CD8-positive, alpha-beta memory T cell (primary cell): Measurements from ENCODE around the gene STK35. TPM values are rescaled to one million over a fixed set of nuclear protein-coding genes. Genes with fewer than 3 reads are reported as not detected.
"Not testable (repeated sequence)": the region's sequence is repeated elsewhere in the genome, so short reads cannot be mapped to it uniquely, and the experiment has no call there.

Experiments
- CTCF ChIA-PET: fragments of 350-600 bp; sonication (Branson Sonifier 250); formaldehyde crosslinking; loops from one replicate; lab custom pipeline; 2021; ENCODE audit warnings: antibody characterized with exemption; lab: Charles Lee
- POLR2A ChIA-PET: fragments of 350-600 bp; sonication (Branson Sonifier 250); formaldehyde crosslinking; loops from one replicate; lab custom pipeline; 2021; ENCODE audit warnings: antibody characterized with exemption; lab: Charles Lee
- DNase-seq, 5 donors: peaks; one replicate each; pipeline versions ENCODE4 v3.0.0 to v3.0.0-alpha.2; 2020 to 2022; ENCODE audit warnings: mixed read lengths in 1 of 5
- H3K27ac ChIP-seq: one replicate; pipeline ENCODE4 v1.7.0; 2013; ENCODE audit warnings: low read depth, mild to moderate bottlenecking, low read length, moderate library complexity
- H3K27me3 ChIP-seq: 2 replicates; pipeline ENCODE4 v1.7.0; 2013; ENCODE audit warnings: low read length, mild to moderate bottlenecking; ENCODE audit not compliant: insufficient read depth, poor library complexity, severe bottlenecking
- H3K36me3 ChIP-seq: 2 replicates; pipeline ENCODE4 v1.7.0; 2013; ENCODE audit warnings: mild to moderate bottlenecking, low read length, moderate library complexity; ENCODE audit not compliant: insufficient read depth
- H3K4me1 ChIP-seq: 2 replicates; pipeline ENCODE4 v1.7.0; 2013; ENCODE audit warnings: mild to moderate bottlenecking, low read length, moderate library complexity; ENCODE audit not compliant: insufficient read depth
- H3K4me3 ChIP-seq: 2 replicates; pipeline ENCODE4 v1.7.0; 2013; ENCODE audit warnings: mild to moderate bottlenecking, low read length
- H3K9me3 ChIP-seq: 2 replicates; pipeline ENCODE4 v1.7.0; 2013; ENCODE audit warnings: mild to moderate bottlenecking, low read length
- H3K27ac Mint-ChIP-seq, 8 donors: one replicate each; pipeline ENCODE4 v1.8.0; 2020 to 2021; ENCODE audit warnings: mixed read lengths in 8 of 8, mild to moderate bottlenecking in 6 of 8, inconsistent platforms in 3 of 8, moderate library complexity in 3 of 8
- H3K27me3 Mint-ChIP-seq, 2 donors: one replicate each; pipeline ENCODE4 v1.8.0; 2020 to 2021; ENCODE audit warnings: mixed read lengths in 2 of 2, mild to moderate bottlenecking in 1 of 2, moderate library complexity in 1 of 2
- H3K36me3 Mint-ChIP-seq, 3 donors: one replicate each; pipeline ENCODE4 v1.8.0; 2020 to 2021; ENCODE audit warnings: mixed read lengths in 3 of 3, inconsistent platforms in 1 of 3, mild to moderate bottlenecking in 1 of 3
- H3K4me1 Mint-ChIP-seq, 3 donors: one replicate each; pipeline ENCODE4 v1.8.0; 2020 to 2021; ENCODE audit warnings: mixed read lengths in 3 of 3, inconsistent platforms in 1 of 3, mild to moderate bottlenecking in 1 of 3
- H3K4me3 Mint-ChIP-seq, 7 donors: one replicate each; pipeline ENCODE4 v1.8.0; 2020 to 2021; ENCODE audit warnings: mixed read lengths in 7 of 7, mild to moderate bottlenecking in 6 of 7, moderate library complexity in 4 of 7, inconsistent platforms in 2 of 7
- H3K9me3 Mint-ChIP-seq, 5 donors: one replicate each; pipeline ENCODE4 v1.8.0; 2020 to 2022; ENCODE audit warnings: mixed read lengths in 5 of 5, mild to moderate bottlenecking in 3 of 5, moderate library complexity in 2 of 5, inconsistent platforms in 1 of 5
- polyA plus RNA-seq: library from polyadenylated mRNA; unstranded; fragments of 300-500 nt; fragmentation: Illumina TruSeq; gene quantifications from one replicate; pipeline ENCODE4 v1.2.3, GENCODE V29; 2021
- total RNA-seq, 2 experiments: library from RNA; stranded (reverse); gene quantifications; one replicate each; pipeline ENCODE4 v1.2.3, GENCODE V29; 2021

STK35 gene
- total and polyA plus RNA-seq, 3 experiments from 2014 or later = 5.5 to 21.4 (median 21.1) TPM

- ChIA-PET POLR2A (no interaction called here), CTCF (interaction anchor here (1.2 kb wide), 1 partner anchor 11 kb away, joined by 3 read pairs; no protein-coding TSS in a partner anchor)
- H3K4me3 ChIP-seq = no peak overlapping the region
- Mint-ChIP-seq H3K27ac (no peak overlapping the region), H3K4me3 (no peak overlapping the region), H3K9me3 (no peaks in the 10 kb centered on the region), H3K36me3 (no peaks in the 10 kb centered on the region), H3K27me3 (peaks cover 4 to 9% of the 10 kb centered on the region in 2 donors), H3K4me1 (peaks cover 3 to 4% (median 3%) of the 10 kb centered on the region in 3 donors)
- no peaks in the 10 kb centered on the region for H3K27me3 ChIP-seq
- no peak overlapping the region for H3K27ac ChIP-seq
- no peaks in the 10 kb centered on the region for H3K36me3 ChIP-seq
- H3K4me1 ChIP-seq = no peaks in the 10 kb centered on the region
- DNase-seq = no peak
- H3K9me3 ChIP-seq = no peaks in the 10 kb centered on the region
These were observed 67.3 kb downstream of the STK35 start for GRCh38 chr20:2168946-2169345.

- Mint-ChIP-seq H3K9me3 (no peaks in the 10 kb centered on the region), H3K4me1 (peaks cover 3 to 4% (median 3%) of the 10 kb centered on the region in 3 donors), H3K36me3 (no peaks in the 10 kb centered on the region), H3K27me3 (peaks cover 6 to 9% of the 10 kb centered on the region in 2 donors), H3K4me3 (no peak overlapping the region), H3K27ac (no peak overlapping the region)
- Histone ChIP-seq H3K27me3 (no peaks in the 10 kb centered on the region), H3K27ac (no peak overlapping the region), H3K9me3 (no peaks in the 10 kb centered on the region), H3K36me3 (no peaks in the 10 kb centered on the region), H3K4me1 (no peaks in the 10 kb centered on the region), H3K4me3 (no peak overlapping the region)
- ChIA-PET POLR2A (no interaction called here), CTCF (interaction anchor here (1.2 kb wide), 1 partner anchor 10 kb away, joined by 3 read pairs; no protein-coding TSS in a partner anchor)
- no peak for DNase-seq
These were observed 67.9 kb downstream of the STK35 start for GRCh38 chr20:2169456-2170088.

GRCh38 chr20:2170404-2170803 is 68.8 kb downstream of the STK35 start:
- H3K27me3 ChIP-seq = no peaks in the 10 kb centered on the region
- no peak for DNase-seq
- ChIA-PET CTCF (interaction anchor here (1.0 to 1.3 kb wide), 2 partner anchors 204 to 205 kb away, joined by 3 to 6 read pairs; no protein-coding TSS in a partner anchor), POLR2A (no interaction called here)
- no peaks in the 10 kb centered on the region for H3K9me3 Mint-ChIP-seq
- H3K4me3 Mint-ChIP-seq = no peak overlapping the region
- H3K27me3 Mint-ChIP-seq = peaks cover 7 to 9% of the 10 kb centered on the region in 2 donors
- no peak overlapping the region for H3K27ac ChIP-seq
- H3K27ac Mint-ChIP-seq = no peak overlapping the region
- H3K36me3 Mint-ChIP-seq = no peaks in the 10 kb centered on the region
- peaks cover 3 to 4% (median 3%) of the 10 kb centered on the region in 3 donors for H3K4me1 Mint-ChIP-seq
- H3K36me3 ChIP-seq = no peaks in the 10 kb centered on the region
- no peaks in the 10 kb centered on the region for H3K9me3 ChIP-seq
- H3K4me1 ChIP-seq = no peaks in the 10 kb centered on the region
- no peak overlapping the region for H3K4me3 ChIP-seq

DNA sequence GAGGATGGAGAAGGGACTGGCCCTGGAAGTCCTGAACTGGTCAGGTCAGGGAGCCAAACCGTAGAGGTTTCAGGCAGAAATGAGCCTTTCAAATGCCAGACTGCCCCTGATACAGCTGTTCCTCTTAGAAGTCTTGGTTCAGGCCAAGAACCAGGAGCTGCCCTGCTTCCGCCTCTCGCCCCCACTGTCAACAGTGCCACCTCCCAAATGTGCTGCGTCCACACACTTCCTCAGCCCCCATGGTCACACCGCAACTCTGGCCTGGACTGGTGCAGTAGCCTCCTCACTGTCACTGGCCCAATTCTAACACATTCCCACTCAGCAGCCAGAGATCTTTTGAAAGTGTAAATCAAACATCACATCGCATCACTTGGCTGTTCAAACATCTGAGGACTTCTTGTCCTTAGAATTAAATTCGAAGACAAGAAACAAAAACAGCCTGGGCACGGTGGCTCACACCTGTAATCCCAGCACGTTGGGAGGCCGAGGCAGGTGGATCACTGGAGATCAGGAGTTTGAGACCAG is 69.7 kb downstream of the STK35 start:
- Mint-ChIP-seq H3K36me3 (no peaks in the 10 kb centered on the region), H3K27ac (no peak overlapping the region), H3K27me3 (peaks cover 7 to 9% of the 10 kb centered on the region in 2 donors), H3K4me1 (peaks cover 3 to 4% (median 3%) of the 10 kb centered on the region in 3 donors), H3K9me3 (no peaks in the 10 kb centered on the region), H3K4me3 (no peak overlapping the region)
- Histone ChIP-seq H3K27ac (no peak overlapping the region), H3K4me1 (no peaks in the 10 kb centered on the region), H3K36me3 (no peaks in the 10 kb centered on the region), H3K9me3 (no peaks in the 10 kb centered on the region), H3K4me3 (no peak overlapping the region), H3K27me3 (no peaks in the 10 kb centered on the region)
- no peak for DNase-seq
- ChIA-PET POLR2A (no interaction called here), CTCF (interaction anchor here (1.0 to 1.5 kb wide), 5 partner anchors 14 to 225 kb away, joined by 3 to 6 read pairs (median 4); no protein-coding TSS in a partner anchor)

GRCh38 chr20:2171840-2172239 is 70.2 kb downstream of the STK35 start:
- H3K4me3 ChIP-seq = not testable (repeated sequence)

GRCh38 chr20:2172305-2173175 is 70.9 kb downstream of the STK35 start:
- H3K4me1 Mint-ChIP-seq = peaks cover 3 to 4% (median 3%) of the 10 kb centered on the region in 3 donors
- H3K9me3 ChIP-seq = no peaks in the 10 kb centered on the region
- H3K27me3 Mint-ChIP-seq = peaks cover 5 to 7% of the 10 kb centered on the region in 2 donors
- ChIA-PET CTCF (interaction anchor here (0.5 to 4.5 kb wide), 21 partner anchors 9 to 408 kb away, joined by 3 to 54 read pairs (median 5); partner anchors contain the start of gene STK35), POLR2A (no interaction called here)
- H3K9me3 Mint-ChIP-seq = no peaks in the 10 kb centered on the region
- no peak overlapping the region for H3K4me3 Mint-ChIP-seq
- no peak overlapping the region for H3K4me3 ChIP-seq
- peak; percentile 37 to 70 (median 47) for DNase-seq
- H3K27me3 ChIP-seq = no peaks in the 10 kb centered on the region
- H3K36me3 Mint-ChIP-seq = no peaks in the 10 kb centered on the region
- H3K36me3 ChIP-seq = no peaks in the 10 kb centered on the region
- H3K27ac Mint-ChIP-seq = peak overlapping the region in 1 of 8 donors; percentile 48
- no peak overlapping the region for H3K27ac ChIP-seq
- H3K4me1 ChIP-seq = no peaks in the 10 kb centered on the region

More at GRCh38 chr20:2171840-2172239, 70.2 kb downstream of the STK35 start:
- H3K36me3 Mint-ChIP-seq, H3K4me3 Mint-ChIP-seq, H3K9me3 ChIP-seq, H3K36me3 ChIP-seq, DNase-seq, POLR2A ChIA-PET, H3K27me3 Mint-ChIP-seq, H3K4me1 Mint-ChIP-seq, H3K27me3 ChIP-seq, H3K9me3 Mint-ChIP-seq, H3K4me1 ChIP-seq, H3K27ac ChIP-seq: not testable (repeated sequence)
- peak overlapping the region in 1 of 8 donors; percentile 63 for H3K27ac Mint-ChIP-seq
- CTCF ChIA-PET = interaction anchor here (0.5 to 4.5 kb wide), 21 partner anchors 9 to 407 kb away, joined by 3 to 54 read pairs (median 5); partner anchors contain the start of gene STK35

DNA sequence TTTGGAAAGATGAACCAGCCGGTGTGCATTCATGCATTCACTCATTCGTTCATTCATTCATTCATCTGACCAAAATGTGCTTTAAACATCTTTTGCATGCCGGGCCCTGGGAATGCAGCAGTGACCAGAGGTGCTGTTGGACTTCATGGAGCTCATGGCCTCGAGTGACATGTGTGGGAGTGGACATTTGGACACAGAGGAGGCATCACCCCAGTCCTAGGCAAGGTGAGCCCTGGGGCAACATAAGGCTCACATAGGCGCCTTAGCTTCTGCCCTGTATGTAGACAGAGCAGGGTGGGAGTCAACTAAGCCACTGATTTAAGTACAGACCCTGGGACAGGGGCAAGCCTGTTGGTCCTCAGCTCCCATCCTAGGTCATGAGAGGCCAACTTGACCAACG is 71.6 kb downstream of the STK35 start:
- Histone ChIP-seq H3K36me3 (no peaks in the 10 kb centered on the region), H3K27ac (no peak overlapping the region), H3K9me3 (no peaks in the 10 kb centered on the region), H3K4me1 (no peaks in the 10 kb centered on the region), H3K4me3 (no peak overlapping the region), H3K27me3 (no peaks in the 10 kb centered on the region)
- no peak overlapping the region for H3K27ac Mint-ChIP-seq
- ChIA-PET CTCF (interaction anchor here (1.0 to 4.5 kb wide), 12 partner anchors 8 to 409 kb away, joined by 3 to 54 read pairs (median 5); partner anchors contain the start of gene STK35), POLR2A (interaction anchor here (0.5 kb wide), 1 partner anchor 9 kb away, joined by 3 read pairs; no protein-coding TSS in a partner anchor)
- H3K9me3 Mint-ChIP-seq = no peaks in the 10 kb centered on the region
- no peak overlapping the region for H3K4me3 Mint-ChIP-seq
- H3K36me3 Mint-ChIP-seq = no peaks in the 10 kb centered on the region
- H3K4me1 Mint-ChIP-seq = peaks cover 3 to 4% (median 3%) of the 10 kb centered on the region in 3 donors
- peaks cover 5 to 7% of the 10 kb centered on the region in 2 donors for H3K27me3 Mint-ChIP-seq
- no peak for DNase-seq
